Lower leg skin (tissue), 3 donors: Measurements from ENCODE around the gene THSD7B.

Experiments used
- CTCF ChIP-seq, 3 donors: fragments of 450-650 bp; IDR thresholded peaks; one replicate each; pipeline ENCODE4 v1.5.1; 2016; ENCODE audit warnings: antibody characterized with exemption in 3 of 3, mild to moderate bottlenecking in 3 of 3, moderate library complexity in 2 of 3
- POLR2A ChIP-seq, 2 donors: fragments of 450-650 bp; IDR thresholded peaks; one replicate each; pipeline ENCODE4 v1.6.1; 2016 to 2017; ENCODE audit warnings: antibody characterized with exemption in 2 of 2, mild to moderate bottlenecking in 1 of 2, moderate library complexity in 1 of 2

DNA sequence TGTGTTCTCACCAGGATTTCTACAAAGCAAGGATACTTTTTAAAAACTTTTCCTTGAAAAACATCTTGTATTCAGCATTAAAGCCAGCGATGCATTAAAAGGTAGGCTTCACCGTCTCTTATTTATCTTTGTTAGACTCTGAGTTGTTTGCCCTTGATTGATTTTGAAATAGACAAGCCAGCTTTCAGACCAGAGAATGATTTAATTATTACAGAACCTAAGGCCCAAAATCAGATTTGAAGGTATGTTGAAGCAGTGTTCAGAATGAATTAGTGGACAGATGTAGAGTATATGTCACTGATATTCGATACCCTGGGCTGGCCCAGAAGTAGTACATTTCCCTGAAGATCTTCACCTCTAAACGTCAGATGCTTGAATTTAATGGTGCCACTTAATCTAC lies 136.4 kb downstream of the THSD7B start:
- TF ChIP-seq CTCF (IDR thresholded peaks at IDR 0.05) (no peak), POLR2A (IDR thresholded peaks at IDR 0.05) (no peak)
